PC-3 (cell line): Measurements from ENCODE around the gene LTC4S. TPM values are rescaled to one million over a fixed set of nuclear protein-coding genes. Genes with fewer than 3 reads are reported as not detected.

ENCODE experiments used
- ATAC-seq: fragments of 200-7000 bp; cut with Tn5 transposase; 2 replicates; pipeline ENCODE4 v1.9.1; 2020; ENCODE audit warnings: mild to moderate bottlenecking, moderate library complexity
- BruUV-seq: library from RNA; stranded (reverse); fragments of 400-500 nt; replicated peaks from 2 replicates; lab custom pipeline; 2021; lab: Mats Ljungman, UMichigan
- CTCF ChIA-PET: fragments of 300-600 bp; sonication (Branson Sonifier 250); formaldehyde crosslinking; loops from one replicate; lab custom pipeline; 2022; ENCODE audit warnings: antibody characterized with exemption; lab: Charles Lee
- POLR2A ChIA-PET: fragments of 300-600 bp; sonication (Branson Sonifier 250); formaldehyde crosslinking; loops from one replicate; lab custom pipeline; 2022; ENCODE audit warnings: antibody characterized with exemption; ENCODE audit not compliant: unreplicated experiment; lab: Charles Lee
- DNase-seq: peaks from one replicate; pipeline ENCODE4 v3.0.0-alpha.2; 2015
- H2AFZ ChIP-seq: fragments of 300-600 bp; sonication (generic); 2 replicates; pipeline ENCODE4 v1.6.0; 2016; ENCODE audit warnings: antibody characterized with exemption, low read length
- H3F3A ChIP-seq: fragments of 300-600 bp; sonication (generic); one replicate; pipeline ENCODE4 v1.6.0; 2017; ENCODE audit warnings: antibody characterized with exemption, low read length, control low read depth, mild to moderate bottlenecking; ENCODE audit not compliant: unreplicated experiment
- H3K27ac ChIP-seq: fragments of 300-600 bp; sonication (generic); 2 replicates; pipeline ENCODE4 v1.5.1; 2016; ENCODE audit warnings: mild to moderate bottlenecking, low read length
- H3K27me3 ChIP-seq: fragments of 300-600 bp; sonication (generic); 2 replicates; pipeline ENCODE4 v1.6.1; 2016; ENCODE audit warnings: low read length, mixed read lengths
- H3K36me3 ChIP-seq: fragments of 300-600 bp; sonication (generic); 2 replicates; pipeline ENCODE4 v1.6.1; 2016; ENCODE audit warnings: low read depth, mixed run types, low read length, mixed read lengths
- H3K4me1 ChIP-seq: fragments of 300-600 bp; sonication (generic); 2 replicates; pipeline ENCODE4 v1.5.1; 2016; ENCODE audit warnings: low read length; ENCODE audit not compliant: insufficient read depth
- H3K4me2 ChIP-seq: fragments of 300-600 bp; sonication (generic); 2 replicates; pipeline ENCODE4 v1.6.0; 2016; ENCODE audit warnings: low read length
- H3K4me3 ChIP-seq: fragments of 300-600 bp; sonication (generic); 2 replicates; pipeline ENCODE4 v1.5.1; 2016; ENCODE audit warnings: mild to moderate bottlenecking, low read length, mixed read lengths
- H3K79me2 ChIP-seq: fragments of 300-600 bp; sonication (generic); 2 replicates; pipeline ENCODE4 v1.6.1; 2017; ENCODE audit warnings: low read length, mixed read lengths
- H3K9ac ChIP-seq: fragments of 300-600 bp; sonication (generic); 2 replicates; pipeline ENCODE4 v1.6.0; 2016; ENCODE audit warnings: mild to moderate bottlenecking, low read length
- H3K9me2 ChIP-seq: fragments of 300-600 bp; sonication (generic); replicated peaks from 2 replicates; pipeline ENCODE4 v1.6.1; 2016; ENCODE audit warnings: mixed run types, low read length, mixed read lengths
- H3K9me3 ChIP-seq: fragments of 300-600 bp; sonication (generic); 2 replicates; pipeline ENCODE4 v1.6.1; 2016; ENCODE audit warnings: low read length, mixed read lengths
- H4K20me1 ChIP-seq: fragments of 300-600 bp; sonication (generic); 2 replicates; pipeline ENCODE4 v1.6.1; 2016; ENCODE audit warnings: low read length, mixed read lengths
- EZH2 ChIP-seq: fragments of 300-600 bp; sonication (generic); IDR thresholded peaks from one replicate; pipeline ENCODE4 v1.6.1; 2017; ENCODE audit warnings: antibody characterized with exemption, mild to moderate bottlenecking, low read length; ENCODE audit not compliant: unreplicated experiment
- EZH2phosphoT487 ChIP-seq: fragments of 300-600 bp; sonication (generic); IDR thresholded peaks from 2 replicates; pipeline ENCODE4 v1.6.1; 2018; ENCODE audit warnings: mild to moderate bottlenecking, antibody characterized with exemption, low read length, borderline replicate concordance
- intact Hi-C: fragments of 100-400 bp; cut with micrococcal nuclease; formaldehyde crosslinking; loops from 2 replicates; pipeline ENCODE4 v1.9.0; 2023
- total RNA-seq: library from RNA; depleted of rRNA; stranded (reverse); fragments of >200 nt; gene quantifications from 2 replicates; pipeline ENCODE4 v1.2.3, GENCODE V29; 2014
- TF ChIP-seq, protein P1 (sequence below): fragments of 300-600 bp; sonication (generic); conservative IDR thresholded peaks from 2 replicates; pipeline ENCODE4 v1.5.1; 2017; ENCODE audit warnings: antibody characterized with exemption, low read depth, mild to moderate bottlenecking, low read length

LTC4S gene
- total RNA-seq, 1 experiment from 2014 or later: 1.5 TPM

- Histone ChIP-seq H3K27me3 (no peaks in the 10 kb centered on the region), H3K4me3 (no peak overlapping the region), H2AFZ (no peak overlapping the region), H3K9me2 (no peaks in the 10 kb centered on the region), H3K36me3 (no peaks in the 10 kb centered on the region), H3K79me2 (no peaks in the 10 kb centered on the region), H3K4me2 (no peak overlapping the region), H3K9ac (no peak overlapping the region), H3K9me3 (no peaks in the 10 kb centered on the region), H4K20me1 (no peaks in the 10 kb centered on the region), H3K4me1 (peaks cover 8% of the 10 kb centered on the region; the same call in 1 of the 2 replicates), H3K27ac (no peak overlapping the region), H3F3A (no peaks in the 10 kb centered on the region)
- intact Hi-C loops: no loop called here
- ChIA-PET POLR2A (no interaction called here), CTCF (no interaction called here)
- DNase-seq (no peak), ATAC-seq (no peak)
- no TSS peak for BruUV-seq
- TF ChIP-seq EZH2phosphoT487 (no peak), EZH2 (no peak)
- TF ChIP-seq, protein P1, sequence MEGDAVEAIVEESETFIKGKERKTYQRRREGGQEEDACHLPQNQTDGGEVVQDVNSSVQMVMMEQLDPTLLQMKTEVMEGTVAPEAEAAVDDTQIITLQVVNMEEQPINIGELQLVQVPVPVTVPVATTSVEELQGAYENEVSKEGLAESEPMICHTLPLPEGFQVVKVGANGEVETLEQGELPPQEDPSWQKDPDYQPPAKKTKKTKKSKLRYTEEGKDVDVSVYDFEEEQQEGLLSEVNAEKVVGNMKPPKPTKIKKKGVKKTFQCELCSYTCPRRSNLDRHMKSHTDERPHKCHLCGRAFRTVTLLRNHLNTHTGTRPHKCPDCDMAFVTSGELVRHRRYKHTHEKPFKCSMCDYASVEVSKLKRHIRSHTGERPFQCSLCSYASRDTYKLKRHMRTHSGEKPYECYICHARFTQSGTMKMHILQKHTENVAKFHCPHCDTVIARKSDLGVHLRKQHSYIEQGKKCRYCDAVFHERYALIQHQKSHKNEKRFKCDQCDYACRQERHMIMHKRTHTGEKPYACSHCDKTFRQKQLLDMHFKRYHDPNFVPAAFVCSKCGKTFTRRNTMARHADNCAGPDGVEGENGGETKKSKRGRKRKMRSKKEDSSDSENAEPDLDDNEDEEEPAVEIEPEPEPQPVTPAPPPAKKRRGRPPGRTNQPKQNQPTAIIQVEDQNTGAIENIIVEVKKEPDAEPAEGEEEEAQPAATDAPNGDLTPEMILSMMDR: no peak
Observed at GRCh38 chr5:179791881-179792611, 1.7 kb upstream of the LTC4S start.

GRCh38 chr5:179792612-179793467 lies 946 bp upstream of the LTC4S start:
- Histone ChIP-seq H3K27ac (no peak overlapping the region), H3K36me3 (no peaks in the 10 kb centered on the region), H3K9ac (no peak overlapping the region), H2AFZ (no peak overlapping the region), H3K9me2 (no peaks in the 10 kb centered on the region), H3K27me3 (no peaks in the 10 kb centered on the region), H3F3A (no peaks in the 10 kb centered on the region), H3K4me1 (peaks cover 8% of the 10 kb centered on the region; the same call in 1 of the 2 replicates), H3K4me2 (no peak overlapping the region), H3K4me3 (no peak overlapping the region), H3K79me2 (no peaks in the 10 kb centered on the region), H3K9me3 (no peaks in the 10 kb centered on the region), H4K20me1 (no peaks in the 10 kb centered on the region)
- ChIA-PET POLR2A (no interaction called here), CTCF (no interaction called here)
- intact Hi-C loops: no loop called here
- ATAC-seq (no peak), DNase-seq (no peak)
- TF ChIP-seq, protein P1: no peak
- TF ChIP-seq EZH2phosphoT487: no peak
- no peak for TF ChIP-seq EZH2
- BruUV-seq: no TSS peak
